GM12891 (cell line): ENCODE results near the gene MAG.
A peak's percentile ranks its signal among the peaks of the same experiment; 100 is the strongest.

Experiments
- DNase-seq: peaks from one replicate; pipeline ENCODE4 v3.0.0; 2011; ENCODE audit warnings: low spot score; ENCODE audit not compliant: insufficient read length
- FAIRE-seq: peaks from 2 replicates; lab custom pipeline; 2011; peaks lifted over from hg19 to GRCh38; lab: Jason Lieb, UNC
- PAX5 ChIP-seq: IDR thresholded peaks from 2 replicates; pipeline ENCODE4 v1.6.1; 2011; ENCODE audit warnings: low read length, moderate library complexity, mild to moderate bottlenecking; ENCODE audit not compliant: insufficient read depth, severe bottlenecking
- POLR2A ChIP-seq: IDR thresholded peaks from 2 replicates; pipeline ENCODE4 v1.6.1; 2011; ENCODE audit warnings: low read depth, low read length, control low read depth
- POLR2AphosphoS5 ChIP-seq: IDR thresholded peaks from 2 replicates; pipeline ENCODE4 v1.6.1; 2011; ENCODE audit warnings: low read depth, low read length, control low read depth
- POU2F2 ChIP-seq: IDR thresholded peaks from 2 replicates; pipeline ENCODE4 v1.6.1; 2011; ENCODE audit warnings: low read depth, mild to moderate bottlenecking, control low read depth, low read length, moderate library complexity
- SPI1 ChIP-seq: IDR thresholded peaks from 2 replicates; pipeline ENCODE4 v1.6.1; 2011; ENCODE audit warnings: low read depth, low read length, control low read depth
- TAF1 ChIP-seq: IDR thresholded peaks from 2 replicates; pipeline ENCODE4 v1.6.1; 2011; ENCODE audit warnings: low read depth, low read length, control low read depth

The MAG gene

DNA sequence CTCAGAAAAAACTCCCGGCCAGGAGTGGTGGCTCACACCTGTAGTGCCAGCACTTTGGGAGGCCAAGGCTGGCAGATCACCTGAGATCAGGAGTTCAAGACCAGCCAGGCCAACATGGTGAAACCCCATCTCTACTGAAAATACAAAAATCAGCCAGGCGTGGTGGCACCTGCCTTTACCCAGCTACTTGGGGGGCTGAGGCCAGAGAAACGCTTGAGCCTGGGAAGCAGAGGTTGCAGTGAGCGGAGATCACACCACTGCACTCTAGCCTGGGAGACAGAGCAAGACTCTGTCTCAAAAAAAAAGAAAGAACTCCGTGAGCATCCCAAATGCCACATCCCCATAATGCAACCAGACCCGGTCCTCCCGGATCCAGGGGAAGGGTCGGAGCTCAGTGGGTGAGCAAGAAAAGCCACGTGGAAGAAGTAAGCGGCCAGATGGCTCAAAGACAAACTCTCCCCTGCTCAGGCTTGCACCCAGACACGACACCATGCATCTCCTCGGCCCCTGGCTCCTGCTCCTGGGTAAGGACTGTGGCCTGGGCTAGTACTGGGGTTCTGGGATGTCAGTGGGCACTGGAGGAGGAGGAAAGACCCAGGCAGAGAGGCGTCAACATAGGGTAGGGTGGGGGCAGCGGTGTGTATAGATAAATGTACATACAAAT is 39.7 kb downstream of the MAG start:
- DNase-seq (no peak), FAIRE-seq (peak; percentile 41)
- TF ChIP-seq POLR2A (no peak), POLR2AphosphoS5 (no peak), POU2F2 (no peak), TAF1 (no peak), PAX5 (no peak), SPI1 (no peak)

DNA sequence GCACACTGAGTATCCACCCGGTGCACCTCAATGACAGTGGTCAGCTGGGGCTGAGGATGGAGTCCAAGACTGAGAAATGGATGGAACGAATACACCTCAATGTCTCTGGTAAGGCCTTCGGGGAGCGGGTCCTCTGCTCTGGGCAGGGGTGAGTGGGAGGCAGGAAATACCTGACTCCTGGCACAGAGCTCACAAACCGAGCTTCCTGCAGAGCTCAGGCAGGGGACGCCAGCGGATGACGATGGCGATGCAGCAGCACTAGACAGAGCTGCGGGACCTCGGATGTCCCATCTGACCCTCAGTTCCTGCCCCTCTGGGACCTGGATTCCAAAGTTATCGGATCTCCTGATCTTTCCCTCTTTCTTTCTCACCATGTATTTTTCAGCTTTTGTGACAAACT is 40.9 kb downstream of the MAG start:
- DNase-seq (no peak), FAIRE-seq (peak; percentile 98)
- no peak for TF ChIP-seq PAX5
- 0 out of 2 replicates have a peak, but pooled peaks have one; percentile 44 for TF ChIP-seq POLR2A
- peak; percentile 68; the same call in 1 of the 2 replicates for TF ChIP-seq POLR2AphosphoS5

DNA sequence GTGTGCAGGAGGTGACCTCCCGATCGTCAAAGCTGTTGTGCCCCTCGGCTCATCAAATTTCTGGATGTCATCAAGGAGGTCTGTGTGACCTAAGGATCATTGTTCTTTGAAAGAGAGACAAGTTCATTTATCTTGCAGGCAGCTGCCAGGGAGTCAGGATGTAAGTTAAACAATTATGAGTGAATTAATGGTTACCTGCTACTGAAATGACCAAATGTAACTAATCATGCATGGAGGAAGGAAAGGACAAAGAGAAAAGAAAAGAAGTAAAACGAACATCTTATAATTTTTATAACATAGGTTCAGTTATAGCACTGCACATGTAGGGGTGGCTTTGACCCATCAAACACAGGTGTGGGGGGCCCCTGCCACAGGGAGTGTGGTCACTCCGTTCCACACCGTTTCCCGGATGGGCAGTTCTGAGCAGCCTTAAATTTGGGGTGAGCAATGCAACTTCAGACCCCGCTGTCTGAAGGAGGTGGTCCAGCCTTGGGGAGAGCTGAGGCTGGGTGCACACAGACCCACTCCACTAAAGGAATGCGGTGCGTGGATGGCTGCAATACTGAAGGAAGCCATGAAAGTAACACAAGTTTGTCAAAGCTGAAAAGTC is 42.3 kb downstream of the MAG start:
- DNase-seq (no peak), FAIRE-seq (peak; percentile 69)
- TF ChIP-seq POLR2A (peak; percentile 50; the same call in 1 of the 2 replicates), PAX5 (no peak)

DNA sequence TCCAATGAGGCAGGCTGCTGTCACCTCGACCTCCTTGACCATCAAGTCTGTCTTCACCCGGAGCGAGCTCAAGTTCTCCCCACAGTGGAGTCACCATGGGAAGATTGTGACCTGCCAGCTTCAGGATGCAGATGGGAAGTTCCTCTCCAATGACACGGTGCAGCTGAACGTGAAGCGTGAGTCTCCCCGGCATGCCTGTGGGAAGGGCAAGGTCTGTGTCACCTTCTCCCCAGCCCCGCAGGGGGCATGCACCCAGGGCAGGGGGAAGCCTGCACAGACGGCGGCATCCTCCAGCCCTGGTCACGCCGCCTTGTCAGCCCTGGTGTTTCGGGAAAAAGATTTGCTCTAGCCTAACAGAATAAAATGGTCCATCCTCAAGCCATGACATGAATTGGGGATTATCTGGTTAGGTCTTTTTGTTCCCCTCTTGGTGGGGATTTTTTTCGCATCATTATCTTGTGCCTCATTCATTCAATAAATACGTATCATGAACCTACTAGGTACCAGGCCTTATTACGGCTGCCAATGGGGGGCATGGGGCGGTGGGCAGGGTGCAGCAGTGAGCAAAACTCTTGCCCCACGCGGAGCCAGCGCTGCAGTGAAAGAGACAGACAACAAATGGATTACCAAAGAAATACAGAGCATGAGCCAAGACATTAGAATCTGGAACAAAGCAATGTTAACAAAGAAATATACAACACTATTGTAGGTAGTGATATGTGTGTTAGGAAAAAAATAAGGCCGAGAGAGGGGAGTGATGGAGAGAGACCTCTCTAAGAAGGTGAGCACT is 44.4 kb downstream of the MAG start:
- no peak for TF ChIP-seq TAF1
- no peak for TF ChIP-seq POLR2AphosphoS5
- no peak for TF ChIP-seq POU2F2
- FAIRE-seq (peak; percentile 55), DNase-seq (no peak)

DNA sequence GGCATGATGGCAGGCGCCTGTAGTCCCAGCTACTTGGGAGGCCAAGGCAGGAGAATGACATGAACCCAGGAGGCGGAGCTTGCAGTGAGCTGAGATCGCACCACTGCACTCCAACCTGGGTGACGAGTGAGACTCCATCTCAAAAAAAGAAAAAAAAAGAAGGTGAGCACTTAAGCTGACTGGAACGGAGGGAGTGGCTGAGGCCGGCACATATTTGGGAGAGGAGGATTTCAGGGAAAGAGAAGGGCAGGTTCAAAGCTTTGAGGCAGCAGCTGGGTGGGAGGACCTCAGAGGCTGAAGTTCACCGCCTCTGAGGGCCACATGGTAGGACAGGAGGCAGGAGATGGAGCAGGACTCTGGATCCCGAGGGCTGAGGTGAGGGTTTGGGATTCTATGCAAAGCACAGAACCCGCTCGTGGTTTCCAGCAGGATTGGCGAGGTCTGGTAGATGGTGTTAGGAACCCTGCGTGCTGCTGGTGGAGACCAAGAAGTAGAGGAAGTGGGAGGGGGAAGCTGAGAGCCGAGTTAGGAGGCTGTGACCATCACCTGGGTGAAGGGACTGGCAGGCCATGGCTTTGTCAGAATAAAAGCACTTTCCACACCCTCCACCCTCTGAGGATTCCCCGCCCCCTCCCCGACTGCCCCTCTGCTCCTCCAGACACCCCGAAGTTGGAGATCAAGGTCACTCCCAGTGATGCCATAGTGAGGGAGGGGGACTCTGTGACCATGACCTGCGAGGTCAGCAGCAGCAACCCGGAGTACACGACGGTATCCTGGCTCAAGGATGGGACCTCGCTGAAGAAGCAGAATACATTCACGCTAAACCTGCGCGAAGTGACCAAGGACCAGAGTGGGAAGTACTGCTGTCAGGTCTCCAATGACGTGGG is 45.4 kb downstream of the MAG start:
- peak; percentile 61 for TF ChIP-seq SPI1
- no peak for TF ChIP-seq TAF1
- FAIRE-seq, result peak; percentile 82

DNA sequence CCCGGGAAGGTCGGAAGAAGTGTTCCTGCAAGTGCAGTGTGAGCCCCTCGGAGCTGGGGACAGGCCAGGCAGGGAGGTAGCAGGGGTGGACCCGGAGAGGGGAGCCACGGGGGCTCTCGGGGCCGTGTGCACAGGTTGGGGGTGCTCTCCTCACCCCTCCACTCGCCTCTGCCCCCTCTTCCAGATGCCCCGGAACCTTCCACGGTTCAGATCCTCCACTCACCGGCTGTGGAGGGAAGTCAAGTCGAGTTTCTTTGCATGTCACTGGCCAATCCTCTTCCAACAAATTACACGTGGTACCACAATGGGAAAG is 46.0 kb downstream of the MAG start:
- DNase-seq, result no peak
- FAIRE-seq, result no peak
- TF ChIP-seq SPI1 (no peak), POU2F2 (no peak)

More for the DNA sequence above, 45.4 kb downstream of the MAG start:
- no peak for DNase-seq

DNA sequence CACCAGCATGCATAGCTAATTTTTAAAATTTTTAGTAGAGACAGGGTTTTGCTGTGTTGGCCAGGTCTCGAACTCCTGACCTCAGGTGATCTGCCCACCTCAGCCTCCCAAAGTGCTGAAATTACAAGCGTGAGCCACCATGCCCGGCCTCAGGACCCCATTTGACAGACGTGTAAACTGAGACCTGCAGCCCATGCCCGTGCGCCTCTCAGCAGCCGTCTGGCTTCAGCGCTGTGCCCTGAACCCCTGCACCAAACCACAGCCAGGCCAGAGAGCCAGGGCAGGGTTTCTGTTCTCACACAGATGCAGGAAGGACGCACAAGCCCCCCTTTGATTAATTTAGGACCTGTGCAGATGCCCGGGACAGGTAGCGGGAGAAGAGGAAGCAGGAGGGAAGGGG is 48.5 kb downstream of the MAG start:
- FAIRE-seq (no peak), DNase-seq (no peak)

DNA sequence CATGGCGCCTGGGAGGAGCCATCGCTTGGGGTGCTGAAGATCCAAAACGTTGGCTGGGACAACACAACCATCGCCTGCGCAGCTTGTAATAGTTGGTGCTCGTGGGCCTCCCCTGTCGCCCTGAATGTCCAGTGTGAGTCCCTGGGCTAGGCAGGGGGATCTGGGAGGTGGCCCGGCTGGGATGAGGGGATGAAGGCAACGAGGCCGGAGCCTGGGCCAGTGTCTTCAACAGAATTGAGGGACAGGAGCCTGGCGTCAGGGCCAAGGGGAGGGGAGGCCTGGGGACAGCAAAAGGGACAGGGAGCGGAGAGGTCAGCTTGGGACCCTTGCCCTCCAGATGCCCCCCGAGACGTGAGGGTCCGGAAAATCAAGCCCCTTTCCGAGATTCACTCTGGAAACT is 49.0 kb downstream of the MAG start:
- TF ChIP-seq POLR2AphosphoS5 (no peak), POU2F2 (no peak), SPI1 (no peak)
- DNase-seq, result no peak

More for the DNA sequence above, 48.5 kb downstream of the MAG start:
- TF ChIP-seq POU2F2 (no peak), POLR2AphosphoS5 (no peak), TAF1 (no peak), PAX5 (no peak), POLR2A (no peak), SPI1 (no peak)

DNA sequence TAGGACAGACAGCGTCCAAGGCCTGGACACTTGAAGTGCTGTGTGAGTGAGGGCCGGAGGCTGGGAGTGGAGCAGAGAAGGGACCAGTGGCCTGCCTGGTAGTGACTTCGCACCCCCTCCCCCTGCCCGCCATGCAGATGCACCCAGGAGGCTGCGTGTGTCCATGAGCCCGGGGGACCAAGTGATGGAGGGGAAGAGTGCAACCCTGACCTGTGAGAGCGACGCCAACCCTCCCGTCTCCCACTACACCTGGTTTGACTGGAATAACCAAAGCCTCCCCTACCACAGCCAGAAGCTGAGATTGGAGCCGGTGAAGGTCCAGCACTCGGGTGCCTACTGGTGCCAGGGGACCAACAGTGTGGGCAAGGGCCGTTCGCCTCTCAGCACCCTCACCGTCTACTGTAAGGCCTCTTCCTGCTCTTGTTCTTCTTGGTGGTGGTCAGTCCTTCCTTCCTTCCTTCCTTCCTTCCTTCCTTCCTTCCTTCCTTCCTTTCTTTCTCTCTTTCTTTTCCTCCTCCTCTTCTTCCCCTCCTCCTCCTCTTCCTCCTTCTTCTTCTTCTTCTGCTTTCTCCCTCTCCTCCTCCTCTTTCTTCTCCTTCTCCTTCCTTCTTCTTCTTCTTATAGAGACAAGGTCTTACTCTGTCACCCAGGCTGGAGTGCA is 49.7 kb downstream of the MAG start:
- FAIRE-seq (no peak), DNase-seq (no peak)
- 0 out of 2 replicates have a peak, but pooled peaks have one; percentile 45 for TF ChIP-seq POLR2AphosphoS5
- no peak for TF ChIP-seq PAX5
- TF ChIP-seq SPI1, result no peak
- no peak for TF ChIP-seq POLR2A

More for the DNA sequence above, 49.0 kb downstream of the MAG start:
- FAIRE-seq, result no peak
